Measurements from ENCODE around the gene EME1.

DNA sequence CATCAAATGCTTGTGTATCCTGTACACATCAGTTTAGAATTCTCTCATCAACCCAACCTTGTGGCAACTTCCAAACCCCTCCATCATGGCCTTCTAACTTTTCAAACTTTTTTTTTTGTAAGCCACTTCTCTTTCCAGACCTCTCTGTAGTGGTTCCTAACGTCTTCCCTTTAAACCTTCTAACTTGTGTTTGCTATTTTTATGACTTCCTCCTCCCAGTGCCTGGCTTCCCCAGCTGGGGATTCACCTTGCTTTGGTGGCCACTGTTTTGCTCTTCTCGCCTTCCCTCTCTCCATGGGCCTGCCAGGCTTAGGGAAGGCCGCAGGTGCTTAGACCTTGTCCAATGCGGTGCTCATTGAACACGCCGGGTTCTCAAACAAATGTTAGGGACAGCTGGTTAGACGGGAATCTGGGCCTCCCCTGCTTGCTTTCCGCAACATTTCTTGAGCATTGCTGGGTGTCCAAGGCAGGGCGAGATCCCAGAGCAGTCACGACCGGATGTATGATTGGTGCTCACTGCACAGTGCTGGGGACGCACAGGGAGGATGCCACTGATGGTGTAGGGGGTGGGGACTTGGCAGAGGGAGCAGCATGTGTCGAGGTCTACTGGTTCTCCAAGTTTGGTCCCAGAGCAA lies 28.2 kb upstream of the EME1 start:
- no peak for TF ChIP-seq POLR2AphosphoS5 (IDR thresholded peaks at IDR 0.05)
- TF ChIP-seq CTCF (IDR thresholded peaks at IDR 0.05), result no peak
- TF ChIP-seq POLR2A (IDR thresholded peaks at IDR 0.05), result no peak
